Stimulated activated CD4-positive, alpha-beta T cell treated with anti-CD3 and anti-CD28 coated beads, Interleukin-4, amount 100 ng/mL, for 4 hours (primary cell): ENCODE results near the gene TLE6.
A peak's percentile ranks its signal among the peaks of the same experiment; 100 is the strongest.
"Not testable (repeated sequence)": the region's sequence is repeated elsewhere in the genome, so short reads cannot be mapped to it uniquely, and the experiment has no call there.

Source experiments
- DNase-seq, 2 experiments: peaks; one replicate each; pipeline ENCODE4 v3.0.0-alpha.2; 2020

The TLE6 gene

GRCh38 chr19:3031607-3031867 is 54.2 kb downstream of the TLE6 start:
- DNase-seq: no peak

DNA sequence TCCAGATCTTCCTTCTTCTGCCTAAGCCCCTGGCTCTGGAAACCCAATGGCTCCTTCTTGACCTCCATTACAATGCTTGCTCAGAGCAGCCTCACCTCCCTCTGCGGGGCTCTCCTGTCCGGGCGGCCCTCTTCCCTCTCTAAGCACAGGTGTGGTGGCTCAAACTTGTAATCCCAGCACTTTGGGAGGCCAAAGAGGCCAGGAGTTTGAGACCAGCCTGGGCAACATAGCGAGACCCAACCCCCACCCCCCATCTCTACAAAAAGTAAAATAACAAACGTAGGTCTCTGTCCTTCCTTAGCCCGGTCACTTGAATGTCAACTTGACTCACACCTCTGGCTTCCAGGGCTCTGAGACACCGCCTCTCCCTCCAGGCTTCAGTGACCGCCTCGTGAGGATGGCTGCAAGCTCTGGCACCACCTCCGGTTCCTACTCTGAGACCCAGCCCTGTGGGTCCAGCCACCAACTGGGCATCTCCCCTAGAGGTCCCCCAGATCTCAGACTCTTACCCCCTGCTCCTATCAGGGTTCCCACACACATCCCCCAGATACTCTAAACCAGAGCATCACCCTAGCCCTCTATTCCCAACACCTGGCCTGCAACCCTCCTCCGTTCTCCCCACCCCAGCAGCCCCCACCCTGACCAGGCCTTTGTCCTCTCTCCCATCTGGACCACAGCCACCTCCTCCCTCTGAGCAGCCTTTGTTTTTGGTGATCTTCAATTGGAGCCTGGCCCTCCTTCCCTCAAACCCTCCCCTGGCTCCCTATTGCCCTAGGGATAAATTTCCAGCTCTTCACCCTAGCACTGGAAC is 56.4 kb downstream of the TLE6 start:
- DNase-seq: no peak

DNA sequence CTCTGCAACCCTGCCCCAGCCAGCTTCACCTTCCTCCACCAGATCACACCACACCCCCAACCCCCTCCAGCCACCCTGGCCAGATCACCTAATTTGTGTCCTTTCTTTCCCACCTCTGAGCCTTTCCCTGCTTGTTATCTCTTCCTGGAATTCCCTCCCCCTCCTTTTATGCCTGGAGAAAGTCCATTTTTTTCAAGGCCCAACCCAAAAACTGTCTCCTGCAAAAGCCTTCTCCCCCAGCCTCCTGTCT is 57.0 kb downstream of the TLE6 start:
- DNase-seq: no peak

DNA sequence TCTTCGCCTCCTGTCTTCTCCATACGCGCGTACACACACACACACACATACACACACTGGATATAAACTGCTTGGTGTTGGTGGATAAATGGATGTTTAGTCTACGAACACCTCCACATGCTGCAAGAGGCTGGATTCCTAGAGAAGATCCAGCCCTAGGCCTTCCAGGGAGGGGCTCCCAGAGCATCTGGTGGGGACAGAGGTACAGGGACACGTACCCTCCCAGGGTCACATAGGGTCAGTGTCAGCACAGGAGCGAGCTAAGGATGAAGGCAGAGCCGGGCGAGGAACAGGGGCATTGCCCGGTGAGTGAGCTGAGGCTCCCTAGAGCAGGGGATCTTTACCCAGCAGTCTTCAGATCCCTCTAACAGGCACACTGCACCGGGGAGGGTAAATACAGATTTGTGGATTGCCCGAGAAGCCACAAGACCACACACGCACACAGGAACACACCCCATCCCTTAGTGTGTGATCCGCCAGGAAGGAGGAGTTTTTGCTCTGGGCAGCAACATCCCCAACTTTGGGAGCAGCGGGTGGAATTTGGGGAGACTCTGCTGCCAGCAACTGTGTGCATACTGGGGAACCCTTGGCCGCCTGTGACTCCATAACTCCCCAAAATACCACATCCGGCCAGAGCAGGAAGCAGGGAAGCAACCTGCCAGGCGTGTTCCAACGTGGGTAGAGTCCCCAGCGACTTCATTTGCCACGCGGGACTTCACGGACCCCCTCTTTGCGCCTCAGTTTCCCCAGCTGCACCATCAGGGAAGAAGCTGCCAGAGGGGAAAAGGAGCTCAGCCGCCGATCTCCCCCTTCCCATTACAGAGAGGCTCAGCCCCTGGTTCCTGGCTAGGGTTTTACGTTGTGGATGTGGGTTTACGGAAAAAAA is 57.5 kb downstream of the TLE6 start:
- no peak for DNase-seq

- peak; percentile 84 to 95 for DNase-seq
Observed at GRCh38 chr19:3035542-3036118, 58.3 kb downstream of the TLE6 start.

GRCh38 chr19:3036119-3036976 is 59.0 kb downstream of the TLE6 start:
- peak; percentile 68 to 75 for DNase-seq

GRCh38 chr19:3036977-3037544 is 59.7 kb downstream of the TLE6 start:
- not testable (repeated sequence) for DNase-seq

GRCh38 chr19:3038214-3038613 is 60.9 kb downstream of the TLE6 start:
- no peak for DNase-seq

- DNase-seq: no peak
Observed at GRCh38 chr19:3039125-3039524, 61.8 kb downstream of the TLE6 start.

GRCh38 chr19:3039641-3040077 is 62.3 kb downstream of the TLE6 start:
- peak in 1 of 2 experiments; percentile 33 for DNase-seq

- DNase-seq: no peak
Observed at GRCh38 chr19:3041327-3041726, 64.0 kb downstream of the TLE6 start.

DNA sequence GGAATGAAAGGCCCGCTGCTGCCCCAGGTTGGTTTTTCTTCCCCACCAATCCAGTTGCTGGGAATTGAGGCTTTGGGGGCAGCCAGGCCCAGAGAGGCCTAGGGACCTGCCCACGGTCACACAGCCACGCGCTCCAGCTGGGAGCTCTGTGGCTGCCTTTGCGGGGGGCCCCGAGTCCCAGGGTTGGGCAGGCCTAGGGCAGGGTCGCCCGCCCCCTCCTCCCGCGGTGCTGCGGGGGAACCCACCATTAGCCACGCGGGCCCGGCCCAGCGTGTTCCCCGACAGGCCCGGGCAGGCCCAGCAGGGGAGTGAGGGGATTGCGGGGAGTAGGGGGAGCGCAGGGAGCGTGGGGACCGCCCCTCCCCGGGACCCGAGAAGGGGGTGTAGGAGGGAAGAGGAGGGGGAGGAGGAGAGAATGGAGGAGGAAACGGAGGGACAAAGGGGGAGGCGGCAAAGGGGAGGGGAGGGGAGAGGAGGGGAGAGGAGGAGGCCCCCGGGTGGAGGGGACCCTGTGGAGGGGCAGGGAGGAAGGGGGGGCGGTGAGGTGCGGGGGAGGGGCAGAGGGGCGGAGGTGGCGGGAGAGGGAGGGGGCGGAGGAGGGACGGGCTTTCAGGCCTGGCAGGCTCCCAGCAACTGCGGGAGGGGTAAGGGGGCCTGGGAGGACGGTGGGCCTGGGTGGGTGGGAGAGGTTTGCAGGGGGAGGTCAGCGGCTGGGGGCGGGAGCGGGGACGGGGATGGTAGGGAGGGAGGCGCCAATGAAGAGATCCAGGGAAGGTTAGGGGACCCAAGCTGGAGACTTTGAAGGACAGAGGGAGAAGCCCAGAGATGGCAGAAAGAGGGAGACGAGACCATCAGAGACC is 64.6 kb downstream of the TLE6 start:
- DNase-seq: no peak

GRCh38 chr19:3042621-3043267 is 65.4 kb downstream of the TLE6 start:
- no peak for DNase-seq
